Measurements from ENCODE around the gene MSRB3.
"Not testable (repeated sequence)": the region's sequence is repeated elsewhere in the genome, so short reads cannot be mapped to it uniquely, and the experiment has no call there.

MSRB3 gene

DNA sequence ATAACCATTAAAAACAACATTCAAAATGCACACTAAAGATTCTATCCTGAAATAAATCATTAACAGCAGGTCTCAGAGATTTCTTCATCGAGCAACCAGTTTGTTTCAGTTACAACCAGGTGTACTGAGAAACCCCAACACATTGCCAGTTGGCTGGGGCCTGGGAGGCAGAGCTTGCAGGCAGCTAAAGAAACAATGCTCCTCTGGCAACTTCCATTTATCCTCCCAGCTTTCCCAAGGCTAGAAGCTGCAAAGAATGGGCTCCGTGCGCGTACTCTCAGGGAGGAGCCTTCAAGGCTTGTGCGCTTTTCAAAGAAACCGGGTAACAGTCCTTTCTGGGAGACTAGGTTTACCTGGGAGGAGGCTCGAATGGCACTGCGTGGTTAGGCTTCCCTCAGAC, 181.6 kb downstream of the MSRB3 start:
- DNase-seq: no peak

DNA sequence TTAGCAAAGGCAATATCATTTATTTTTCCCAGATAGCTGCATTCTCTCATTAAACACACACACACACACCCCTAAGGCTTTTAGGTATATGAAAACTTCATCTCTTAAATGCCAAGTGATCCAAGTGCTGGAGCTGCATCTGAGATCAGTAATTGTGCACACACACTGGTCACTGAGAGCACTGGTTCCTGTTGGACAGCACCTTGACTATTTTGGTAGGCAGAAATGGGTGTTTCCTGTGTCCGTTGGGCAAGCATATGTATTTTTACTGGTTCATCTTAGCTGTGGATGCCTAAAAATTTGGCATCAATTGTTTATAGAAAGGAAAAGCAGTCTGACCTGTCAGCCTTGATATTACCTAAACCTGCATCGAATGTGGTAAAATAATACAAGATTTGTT, 182.5 kb downstream of the MSRB3 start:
- DNase-seq: no peak

DNA sequence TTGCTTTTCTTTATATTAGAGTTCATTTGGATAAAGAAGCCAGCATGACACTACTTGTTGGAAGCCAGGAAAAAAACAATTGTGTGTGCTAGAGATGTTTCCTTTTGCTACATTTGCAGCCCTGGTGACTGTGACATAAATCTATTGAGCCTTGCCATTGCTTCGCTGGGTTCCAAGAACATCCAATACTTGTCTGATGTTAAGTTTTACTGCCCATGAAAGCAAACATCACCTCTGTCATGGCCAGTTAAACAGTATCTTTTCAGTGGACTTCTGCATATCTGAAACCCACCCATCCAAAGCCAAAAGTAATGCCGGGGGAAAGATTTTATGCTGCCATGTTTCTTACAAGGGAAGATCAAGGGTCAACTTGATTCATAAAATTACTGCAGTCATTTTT, 184.0 kb downstream of the MSRB3 start:
- DNase-seq: no peak

DNA sequence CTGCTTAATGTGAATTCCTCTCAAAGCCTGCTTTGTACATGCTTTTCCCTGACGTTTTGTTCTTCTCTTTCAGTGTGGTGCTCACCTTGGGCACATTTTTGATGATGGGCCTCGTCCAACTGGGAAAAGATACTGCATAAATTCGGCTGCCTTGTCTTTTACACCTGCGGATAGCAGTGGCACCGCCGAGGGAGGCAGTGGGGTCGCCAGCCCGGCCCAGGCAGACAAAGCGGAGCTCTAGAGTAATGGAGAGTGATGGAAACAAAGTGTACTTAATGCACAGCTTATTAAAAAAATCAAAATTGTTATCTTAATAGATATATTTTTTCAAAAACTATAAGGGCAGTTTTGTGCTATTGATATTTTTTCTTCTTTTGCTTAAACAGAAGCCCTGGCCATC, 184.6 kb downstream of the MSRB3 start:
- DNase-seq: no peak

DNA sequence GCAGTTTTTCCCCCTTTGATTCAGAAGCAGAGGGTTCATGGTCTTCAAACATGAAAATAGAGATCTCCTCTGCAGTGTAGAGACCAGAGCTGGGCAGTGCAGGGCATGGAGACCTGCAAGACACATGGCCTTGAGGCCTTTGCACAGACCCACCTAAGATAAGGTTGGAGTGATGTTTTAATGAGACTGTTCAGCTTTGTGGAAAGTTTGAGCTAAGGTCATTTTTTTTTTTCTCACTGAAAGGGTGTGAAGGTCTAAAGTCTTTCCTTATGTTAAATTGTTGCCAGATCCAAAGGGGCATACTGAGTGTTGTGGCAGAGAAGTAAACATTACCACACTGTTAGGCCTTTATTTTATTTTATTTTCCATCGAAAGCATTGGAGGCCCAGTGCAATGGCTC, 185.1 kb downstream of the MSRB3 start:
- no peak for DNase-seq

DNA sequence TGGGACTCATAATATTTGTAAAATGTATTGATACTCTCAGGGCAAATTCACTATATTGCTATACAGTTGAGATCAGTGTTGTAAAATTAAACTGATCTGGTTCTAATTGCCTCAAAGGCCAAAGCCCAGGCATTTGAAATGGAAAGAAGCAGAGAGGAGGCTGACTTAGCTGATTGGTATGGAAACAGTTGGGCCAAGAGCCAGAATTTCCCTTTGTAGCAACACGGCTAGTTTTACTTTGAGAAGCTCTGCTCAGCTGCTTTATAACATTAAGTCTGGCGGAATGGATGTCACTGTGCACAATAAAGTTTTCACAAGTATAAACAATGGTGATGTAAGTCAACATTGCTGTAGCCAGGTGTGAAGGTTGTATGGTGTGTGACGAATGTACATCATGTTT, 186.4 kb downstream of the MSRB3 start:
- no peak for DNase-seq

DNA sequence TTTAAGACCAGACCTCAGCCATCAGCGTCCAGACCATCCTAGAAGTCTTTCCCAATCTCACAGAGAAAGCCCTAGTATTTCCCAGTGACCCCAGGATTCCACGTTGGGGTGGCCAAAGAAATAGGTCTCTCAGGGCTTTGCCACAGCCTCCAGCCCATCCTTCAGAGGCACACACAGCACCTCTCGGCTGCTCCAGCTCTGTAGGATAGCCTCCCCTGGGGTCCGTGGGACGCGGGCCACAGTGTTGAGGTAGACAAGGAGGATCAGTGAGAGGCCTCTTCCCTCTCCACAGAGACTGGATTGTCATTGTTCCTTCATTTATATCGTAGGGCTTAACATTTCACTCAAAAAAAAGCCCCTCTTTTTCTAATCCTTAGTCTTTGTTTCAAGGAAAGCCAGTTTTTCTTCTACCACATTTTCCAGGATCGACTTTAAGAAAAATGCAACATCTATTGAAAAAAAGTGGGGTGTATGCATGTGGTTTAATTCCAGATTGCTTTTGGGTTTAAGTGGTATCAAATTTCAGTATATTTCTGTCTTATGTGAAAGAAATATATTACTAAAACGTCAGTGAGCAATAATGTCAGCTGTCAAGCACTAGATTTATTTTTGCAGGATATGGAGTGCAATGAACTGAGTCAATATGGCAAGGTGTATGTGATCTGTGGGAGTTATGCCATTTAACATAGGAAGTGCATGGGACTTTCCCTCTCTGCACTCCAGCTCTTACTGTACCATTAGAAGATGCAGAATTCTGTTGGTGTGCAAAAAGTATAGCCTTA, 187.5 kb downstream of the MSRB3 start:
- no peak for DNase-seq

DNA sequence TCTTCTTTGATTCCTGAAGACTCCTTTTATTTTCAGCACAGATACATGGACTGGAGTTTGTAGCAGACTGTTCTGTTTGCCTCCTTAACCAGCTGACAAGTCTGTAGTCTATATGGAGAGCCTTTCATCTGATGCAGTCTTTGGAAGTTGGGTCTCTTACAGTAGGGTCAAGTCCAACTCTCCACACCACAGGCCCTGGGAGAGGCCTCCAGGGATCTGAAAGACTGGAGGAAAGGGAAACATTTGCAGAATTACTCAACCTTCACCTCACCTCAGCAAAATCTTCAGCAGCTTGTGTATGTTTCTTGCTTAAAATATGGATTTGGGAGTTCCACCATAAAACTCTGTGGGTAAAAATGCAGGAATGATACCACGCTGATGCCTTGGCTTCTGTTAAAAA, 188.4 kb downstream of the MSRB3 start:
- no peak for DNase-seq

DNA sequence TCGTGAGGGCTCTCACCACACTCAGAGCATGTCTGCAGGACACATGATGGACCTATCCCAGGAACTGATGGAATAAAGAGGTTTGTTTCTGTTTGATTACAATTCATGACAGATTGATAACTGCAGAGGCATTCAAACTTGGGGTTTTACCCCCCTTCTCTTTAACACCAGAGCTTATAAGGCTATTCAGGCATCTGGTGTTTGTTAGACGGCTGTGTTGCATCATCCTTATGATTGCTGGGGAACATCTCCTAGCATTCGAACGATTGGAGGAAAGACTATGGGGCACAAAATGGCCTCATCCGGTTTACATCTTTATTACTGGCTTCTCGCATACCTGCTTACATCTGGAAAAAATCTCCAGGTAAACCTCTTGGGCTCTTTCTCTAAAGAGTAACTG, 191.8 kb downstream of the MSRB3 start:
- DNase-seq: no peak

DNA sequence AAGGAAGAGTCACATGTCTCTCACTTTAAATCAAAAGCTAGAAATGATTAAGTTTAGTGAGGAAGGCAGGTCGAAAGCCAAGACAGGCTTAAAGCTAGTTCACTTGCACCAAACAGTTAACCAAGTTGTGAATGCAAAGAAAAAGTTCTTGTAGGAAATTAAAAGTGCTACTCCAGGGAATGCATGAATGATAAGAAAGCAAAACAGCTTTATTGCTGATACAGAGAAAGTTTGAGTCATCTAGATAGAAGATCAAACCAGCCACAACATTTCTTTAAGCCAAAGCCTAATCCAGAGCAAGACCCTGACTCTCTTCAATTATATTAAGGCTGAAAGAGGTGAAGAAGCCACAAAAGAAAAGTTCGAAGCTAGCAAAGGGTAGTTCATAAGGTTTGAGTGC, 193.6 kb downstream of the MSRB3 start:
- no peak for DNase-seq

DNA sequence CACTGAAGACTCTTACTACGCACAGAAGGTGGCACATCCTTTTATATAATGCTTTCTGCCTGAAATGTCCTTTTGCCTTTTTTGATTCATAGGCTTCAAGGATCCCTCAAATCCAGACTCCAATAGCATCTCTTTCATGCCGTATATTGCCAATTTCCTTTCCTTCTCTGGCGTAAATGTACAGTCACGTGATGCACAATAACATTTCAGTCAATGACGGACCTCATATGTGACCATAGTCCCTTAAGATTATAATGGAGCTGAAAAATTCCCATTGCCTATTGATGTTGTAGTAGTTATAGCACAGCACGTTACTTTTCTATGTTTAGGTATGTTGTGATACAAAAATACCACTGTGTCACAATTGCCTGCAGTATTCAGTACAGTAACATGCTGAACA, 196.3 kb downstream of the MSRB3 start:
- DNase-seq: no peak

DNA sequence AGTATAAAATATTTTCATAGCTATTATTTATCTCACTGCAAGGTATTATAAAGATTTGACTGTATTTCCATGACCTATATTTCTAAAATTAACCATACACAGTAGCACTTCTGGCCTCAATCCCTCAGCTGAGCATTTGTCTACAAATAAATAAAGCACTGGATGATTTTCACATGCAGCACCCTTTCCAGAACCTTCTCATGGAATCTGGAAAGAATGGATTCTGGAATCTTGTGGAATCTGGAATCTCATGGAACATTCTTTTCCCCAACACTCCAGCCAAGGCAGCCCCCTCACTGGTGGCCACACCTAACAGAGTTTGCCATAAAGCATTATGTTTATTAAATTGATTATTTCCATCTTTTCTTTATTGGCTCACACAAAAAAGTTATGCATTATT, 199.2 kb downstream of the MSRB3 start:
- DNase-seq: no peak

DNA sequence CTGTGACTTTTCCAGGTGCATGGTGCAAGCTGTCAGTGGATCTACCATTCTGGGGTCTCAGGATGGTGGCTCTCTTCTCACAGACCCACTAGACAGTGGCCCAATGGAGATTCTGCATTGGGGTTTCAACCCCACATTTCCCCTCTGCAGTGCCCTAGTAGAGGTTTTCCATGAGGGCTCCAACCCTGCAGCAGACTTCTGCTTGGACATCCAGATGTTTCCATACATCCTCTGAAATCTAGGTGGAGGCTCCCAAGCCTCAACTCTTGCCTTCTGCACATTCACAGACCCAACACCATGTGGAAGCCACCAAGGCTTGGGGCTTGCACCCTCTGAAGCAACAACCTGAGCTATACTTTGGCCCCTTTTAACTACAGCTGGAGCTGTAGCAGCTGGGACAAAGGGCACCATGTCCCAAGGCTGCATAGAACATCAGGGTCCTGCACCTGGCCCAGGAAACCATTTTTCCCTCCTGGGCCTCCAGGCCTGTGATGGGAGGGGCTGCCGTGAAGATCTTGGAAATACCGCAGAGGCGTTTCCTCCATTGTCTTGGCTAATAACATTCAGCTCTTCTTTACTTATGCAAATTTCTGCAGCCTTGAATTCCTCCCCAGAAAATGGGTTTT, 205.5 kb downstream of the MSRB3 start:
- DNase-seq: not testable (repeated sequence)

DNA sequence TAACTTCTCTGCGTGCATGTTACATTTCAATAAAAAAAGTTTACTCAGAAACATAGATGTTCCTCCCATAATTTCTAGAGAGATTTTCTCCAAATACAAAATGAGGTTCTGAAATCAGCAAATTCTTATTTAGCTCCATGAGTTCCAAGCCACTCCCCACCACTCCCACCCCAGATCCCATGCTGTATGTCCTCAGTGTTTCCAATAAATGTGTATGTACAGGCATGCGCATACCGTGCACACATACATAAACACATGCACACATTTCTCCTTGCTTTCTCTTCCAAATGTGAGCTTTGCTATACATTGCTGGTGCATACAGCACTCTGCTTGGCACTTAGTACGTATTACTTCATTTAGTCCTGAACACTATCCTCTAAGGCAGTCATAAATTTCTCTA, 209.7 kb downstream of the MSRB3 start:
- DNase-seq: no peak

DNA sequence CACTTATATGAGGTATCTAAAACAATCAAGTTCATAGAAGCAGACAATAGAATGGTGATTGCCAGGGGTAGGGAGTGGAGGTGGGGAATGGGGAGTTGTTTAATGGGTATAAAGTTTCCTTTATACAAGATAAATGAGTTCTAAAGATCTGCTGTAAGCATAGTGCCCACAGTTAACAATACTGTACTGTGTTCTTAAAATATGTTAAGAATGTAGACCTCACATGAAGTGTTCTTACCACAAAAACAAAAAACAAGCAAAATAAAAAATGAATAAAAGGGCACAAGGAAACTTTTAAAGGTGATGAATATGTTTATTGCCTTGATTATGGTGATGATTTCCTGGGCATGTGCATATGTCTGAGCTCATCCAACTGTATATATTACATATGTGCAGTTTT, 211.8 kb downstream of the MSRB3 start:
- DNase-seq: no peak

DNA sequence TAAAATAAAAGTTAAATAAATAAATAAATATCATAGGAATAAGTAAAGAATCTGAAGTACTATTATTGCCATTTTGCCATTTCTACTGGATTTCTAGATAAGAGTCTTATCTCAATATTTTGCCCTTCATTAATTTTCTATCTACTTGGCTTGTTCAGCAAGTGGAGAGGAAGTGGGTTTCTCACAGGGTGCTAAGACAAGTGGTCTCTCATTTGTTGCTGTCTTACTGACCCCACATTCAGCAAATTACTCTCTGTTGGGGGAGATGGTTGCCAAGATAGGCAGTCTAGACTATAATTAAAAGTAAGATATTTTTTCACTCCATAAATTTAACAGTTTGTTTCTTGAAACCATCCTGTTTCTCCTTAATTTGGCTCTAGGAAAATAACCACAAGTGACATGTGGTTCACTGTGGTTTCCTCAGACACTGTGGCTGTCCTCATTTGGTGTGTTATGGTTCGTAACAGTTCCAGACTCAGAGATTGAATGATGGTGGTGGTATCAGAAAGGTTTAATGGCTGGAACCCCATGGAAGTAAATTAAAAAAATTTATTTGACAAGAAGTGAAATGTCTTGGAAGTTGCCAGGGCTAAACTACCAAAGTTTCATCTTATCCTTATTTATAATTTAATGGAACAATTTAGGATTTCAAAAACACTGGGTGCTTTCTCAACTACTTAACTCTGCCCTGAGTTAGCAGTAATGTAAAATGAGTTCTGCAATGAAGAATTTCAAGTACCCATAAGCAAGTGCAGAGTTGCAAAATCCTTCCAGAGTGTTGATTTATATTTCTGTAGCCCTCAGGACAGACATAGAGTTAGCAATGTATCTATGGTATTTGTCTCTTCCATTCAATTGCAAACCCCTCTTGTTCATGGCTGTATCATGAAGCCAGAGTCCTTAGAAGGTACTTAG, 214.8 kb downstream of the MSRB3 start:
- no peak for DNase-seq

DNA sequence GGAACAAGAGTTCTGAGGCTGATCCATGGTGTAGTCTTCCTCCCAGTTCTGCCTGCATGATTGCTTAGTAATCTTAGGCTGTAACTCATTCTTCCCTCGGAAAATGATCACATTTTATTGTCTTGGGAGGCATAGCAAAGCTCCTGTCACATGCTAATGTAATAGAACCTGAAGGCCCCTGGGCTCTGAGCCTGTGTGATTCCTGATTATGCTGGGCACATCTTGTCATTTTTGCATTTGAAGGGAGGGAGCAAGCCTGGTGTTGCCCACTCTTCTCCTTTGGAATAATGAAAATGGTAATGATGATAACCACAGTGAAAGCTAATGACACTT, 215.4 kb downstream of the MSRB3 start:
- no peak for DNase-seq

DNA sequence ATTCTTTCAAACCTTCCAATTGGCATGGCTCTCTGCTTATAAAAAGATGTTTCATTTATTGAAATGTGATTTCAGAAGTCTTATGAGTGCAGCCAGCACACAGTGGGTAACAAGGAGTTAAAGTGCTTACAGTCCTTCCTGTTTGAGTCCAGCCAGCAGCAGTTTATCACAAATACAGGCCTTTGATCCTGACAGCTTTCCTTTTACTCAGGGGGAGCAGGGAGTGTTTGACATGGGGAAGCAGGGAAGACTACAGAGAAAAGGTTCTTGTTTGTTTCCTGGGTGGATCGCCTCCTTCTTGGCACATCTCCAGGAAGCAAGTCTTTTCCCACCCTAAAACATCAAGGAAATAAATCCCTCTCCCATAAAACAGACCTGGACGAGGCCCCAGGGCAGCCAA, 216.1 kb downstream of the MSRB3 start:
- no peak for DNase-seq

DNA sequence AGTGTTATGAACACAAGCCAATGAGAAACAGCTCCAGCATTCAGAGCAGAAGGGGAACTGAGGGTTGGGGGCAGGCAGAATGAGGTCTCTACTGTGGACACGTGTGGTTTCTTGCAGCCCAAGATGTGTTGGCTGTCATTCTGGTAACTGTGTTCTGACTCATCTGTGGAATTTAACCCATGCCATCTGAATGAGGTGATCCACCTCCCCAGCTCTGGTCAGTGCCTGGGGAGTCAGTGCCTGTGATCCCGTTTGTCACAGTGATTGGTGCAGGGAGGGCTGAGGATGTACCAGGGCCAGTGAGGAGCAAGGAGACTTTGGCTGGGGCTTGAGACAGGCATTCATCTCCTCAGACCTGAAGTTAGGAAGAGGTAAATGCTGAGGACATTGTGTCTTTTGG, 216.8 kb downstream of the MSRB3 start:
- DNase-seq: no peak

DNA sequence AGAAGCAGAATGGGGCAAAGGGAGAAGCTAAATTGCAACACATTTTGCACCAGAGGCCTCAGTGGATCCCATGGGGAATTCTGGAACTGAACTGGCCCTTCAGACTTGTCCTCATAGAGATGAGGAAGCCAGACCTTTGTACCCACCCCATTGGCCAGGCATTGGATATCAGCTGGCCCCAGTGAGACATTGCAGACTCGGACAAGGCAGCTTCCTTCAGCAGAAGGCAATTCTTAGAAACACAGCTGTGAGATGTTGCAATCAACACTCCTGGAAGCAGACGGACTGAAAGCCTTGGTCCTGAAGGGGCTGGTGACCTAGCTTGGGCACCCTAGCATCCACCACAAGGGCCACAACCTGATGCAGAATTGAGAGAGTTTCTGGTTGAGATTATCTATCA, 218.1 kb downstream of the MSRB3 start:
- DNase-seq: no peak

DNA sequence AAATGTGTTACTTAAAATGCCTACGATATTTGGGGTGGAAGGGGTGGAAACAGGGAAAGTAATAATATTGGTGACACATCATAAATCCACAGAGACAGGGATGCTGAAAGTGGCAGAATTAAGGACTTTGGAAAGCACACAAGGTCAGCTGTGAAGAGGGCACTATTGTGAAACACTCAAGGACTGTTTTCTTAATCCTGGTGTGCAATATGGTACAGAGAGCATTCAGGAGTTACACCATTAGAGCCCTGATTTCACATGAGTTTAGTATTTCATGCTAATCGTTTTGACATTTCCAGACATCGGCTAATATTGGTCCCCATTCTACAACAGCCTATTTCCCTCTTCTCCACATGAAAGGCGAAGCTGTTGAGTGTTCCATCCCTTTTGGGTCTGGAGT, 219.2 kb downstream of the MSRB3 start:
- no peak for DNase-seq

DNA sequence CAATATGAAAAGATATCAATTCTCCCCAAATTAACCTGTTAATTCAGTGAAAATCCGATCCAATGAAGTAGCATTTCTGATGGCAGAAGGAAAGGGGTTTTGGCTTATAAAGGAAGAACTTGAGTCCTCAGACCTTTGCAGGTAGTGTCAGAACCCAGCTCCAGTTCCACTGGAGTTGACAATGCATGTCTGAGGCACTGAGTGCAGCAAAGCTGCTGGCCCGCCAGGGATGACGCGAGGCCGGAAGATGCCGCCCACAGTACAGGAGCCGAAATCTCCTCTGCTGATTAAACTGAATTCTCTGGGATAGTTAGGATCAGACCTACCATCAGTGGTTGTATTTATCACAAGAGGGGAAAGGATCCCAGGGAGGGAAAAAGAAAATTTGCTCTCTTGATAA, 220.7 kb downstream of the MSRB3 start:
- DNase-seq: no peak

DNA sequence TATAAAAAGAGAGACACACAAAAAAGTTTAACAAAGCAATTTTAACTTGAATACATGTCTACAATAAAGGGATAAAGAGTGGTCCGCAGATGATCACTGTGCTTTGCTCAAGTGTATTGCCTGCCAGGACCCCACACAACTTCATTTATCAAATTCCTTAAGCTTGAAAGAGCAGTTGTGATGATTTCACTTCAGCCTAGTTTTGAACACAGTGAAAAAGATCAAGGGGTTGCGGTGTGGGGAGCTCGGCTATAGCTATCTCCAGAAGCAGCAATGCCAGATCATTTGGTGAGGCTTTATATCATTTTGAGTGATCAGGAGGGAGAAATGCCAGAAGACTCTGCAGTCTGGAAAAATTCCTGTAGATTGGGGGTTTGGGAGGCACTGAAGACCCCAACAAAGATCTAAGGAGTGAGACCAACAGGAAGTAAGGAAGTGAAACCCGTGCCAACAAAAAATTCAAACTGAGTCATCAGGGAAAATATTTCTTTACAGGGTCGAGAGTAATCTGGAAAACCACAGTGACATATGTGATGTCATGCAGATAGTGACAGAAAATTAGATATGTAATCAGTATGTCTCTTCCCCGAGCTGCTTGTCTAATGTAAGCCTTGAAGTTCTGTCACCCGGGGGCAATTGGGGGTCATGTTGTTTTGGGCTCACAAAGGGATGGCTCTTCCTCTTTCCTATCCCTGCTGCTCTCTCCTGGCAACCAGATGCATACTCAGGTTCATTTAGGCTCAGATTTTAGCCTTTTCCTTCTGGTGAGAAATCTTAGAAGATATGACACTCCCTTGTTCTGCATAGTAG, 221.8 kb downstream of the MSRB3 start:
- DNase-seq: no peak

Data from CD4-positive, alpha-beta T cell treated with Interleukin-12 subunit alpha and Interleukin-12 subunit beta, for 1 hour (primary cell).